PFSK-1 (cell line): Measurements from ENCODE around the gene GMFB.

Experiments
- FOXP2 ChIP-seq: optimal IDR thresholded peaks from 2 replicates; pipeline ENCODE3; 2011; ENCODE audit warnings: borderline replicate concordance, control low read depth, inconsistent platforms; ENCODE audit not compliant: insufficient read depth; ENCODE audit errors: extremely low read length, extremely low read depth
- POLR2AphosphoS5 ChIP-seq: IDR thresholded peaks from 2 replicates; pipeline ENCODE4 v1.6.1; 2012; ENCODE audit warnings: low read depth, mild to moderate bottlenecking, control low read depth, low read length, moderate library complexity
- REST ChIP-seq, 2 experiments: IDR thresholded peaks; 2 replicates each; pipeline versions ENCODE4 v1.6.1 to v1.8.0; 2011 to 2012; ENCODE audit warnings: low read depth in 2 of 2, low read length in 2 of 2, control low read depth in 1 of 2, inconsistent platforms in 1 of 2, mild to moderate bottlenecking in 1 of 2, moderate library complexity in 1 of 2; ENCODE audit not compliant: insufficient read depth in 1 of 2
- SIN3A ChIP-seq: IDR thresholded peaks from 2 replicates; pipeline ENCODE4 v1.6.1; 2012; ENCODE audit warnings: mild to moderate bottlenecking, low read length, moderate library complexity, borderline replicate concordance; ENCODE audit not compliant: insufficient read depth
- TAF1 ChIP-seq: IDR thresholded peaks from 2 replicates; pipeline ENCODE4 v1.6.1; 2012; ENCODE audit warnings: low read length, control low read depth, borderline replicate concordance; ENCODE audit not compliant: insufficient read depth

GMFB gene

DNA sequence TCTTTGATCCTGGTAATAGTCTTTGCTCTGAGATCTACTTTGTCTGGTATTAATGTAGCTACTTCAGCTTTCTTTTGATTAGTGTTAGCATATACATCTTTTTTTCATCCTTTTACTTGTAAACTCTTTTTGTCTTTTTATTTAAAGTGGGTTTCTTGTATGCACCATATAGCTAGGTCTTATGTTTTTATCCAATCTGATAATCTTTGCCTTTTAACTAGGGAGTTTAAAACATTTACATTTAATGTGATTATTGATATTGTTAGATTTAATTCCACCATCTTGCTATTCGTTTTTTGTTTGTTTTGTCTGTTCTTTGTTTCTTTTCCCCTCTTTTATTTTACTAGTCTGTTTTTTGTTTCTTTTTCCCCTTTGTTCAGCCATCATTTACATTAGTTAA is 26.9 kb upstream of the GMFB start:
- TF ChIP-seq TAF1 (no peak), FOXP2 (no peak), SIN3A (no peak), REST (IDR thresholded peaks at IDR 0.05; ENCODE audit: insufficient read depth in 1 of 2, low read depth in 2 of 2, low read length in 2 of 2) (no peak), POLR2AphosphoS5 (no peak)

DNA sequence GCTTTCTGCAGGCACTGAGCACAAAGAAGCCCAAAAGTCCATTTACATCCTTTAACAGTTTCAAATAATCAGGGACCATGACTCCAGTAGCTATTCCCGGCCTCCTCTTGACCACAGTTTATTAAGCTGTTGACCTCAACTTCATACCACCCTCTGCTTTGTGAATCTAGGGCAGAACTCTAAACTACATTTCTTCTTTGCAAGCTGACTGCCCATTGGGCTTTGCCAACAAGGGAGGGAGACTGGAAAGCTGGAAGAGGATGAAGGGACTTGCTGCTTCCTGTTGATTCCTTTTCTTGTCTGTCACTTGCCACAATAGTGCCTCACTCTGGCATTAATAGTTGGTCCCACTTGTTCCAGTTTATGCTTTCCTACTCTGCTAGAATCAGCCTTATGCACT is 23.6 kb upstream of the GMFB start:
- TF ChIP-seq POLR2AphosphoS5 (no peak), TAF1 (no peak), FOXP2 (no peak), REST (IDR thresholded peaks at IDR 0.05; ENCODE audit: insufficient read depth in 1 of 2, low read depth in 2 of 2, low read length in 2 of 2) (no peak), SIN3A (no peak)

DNA sequence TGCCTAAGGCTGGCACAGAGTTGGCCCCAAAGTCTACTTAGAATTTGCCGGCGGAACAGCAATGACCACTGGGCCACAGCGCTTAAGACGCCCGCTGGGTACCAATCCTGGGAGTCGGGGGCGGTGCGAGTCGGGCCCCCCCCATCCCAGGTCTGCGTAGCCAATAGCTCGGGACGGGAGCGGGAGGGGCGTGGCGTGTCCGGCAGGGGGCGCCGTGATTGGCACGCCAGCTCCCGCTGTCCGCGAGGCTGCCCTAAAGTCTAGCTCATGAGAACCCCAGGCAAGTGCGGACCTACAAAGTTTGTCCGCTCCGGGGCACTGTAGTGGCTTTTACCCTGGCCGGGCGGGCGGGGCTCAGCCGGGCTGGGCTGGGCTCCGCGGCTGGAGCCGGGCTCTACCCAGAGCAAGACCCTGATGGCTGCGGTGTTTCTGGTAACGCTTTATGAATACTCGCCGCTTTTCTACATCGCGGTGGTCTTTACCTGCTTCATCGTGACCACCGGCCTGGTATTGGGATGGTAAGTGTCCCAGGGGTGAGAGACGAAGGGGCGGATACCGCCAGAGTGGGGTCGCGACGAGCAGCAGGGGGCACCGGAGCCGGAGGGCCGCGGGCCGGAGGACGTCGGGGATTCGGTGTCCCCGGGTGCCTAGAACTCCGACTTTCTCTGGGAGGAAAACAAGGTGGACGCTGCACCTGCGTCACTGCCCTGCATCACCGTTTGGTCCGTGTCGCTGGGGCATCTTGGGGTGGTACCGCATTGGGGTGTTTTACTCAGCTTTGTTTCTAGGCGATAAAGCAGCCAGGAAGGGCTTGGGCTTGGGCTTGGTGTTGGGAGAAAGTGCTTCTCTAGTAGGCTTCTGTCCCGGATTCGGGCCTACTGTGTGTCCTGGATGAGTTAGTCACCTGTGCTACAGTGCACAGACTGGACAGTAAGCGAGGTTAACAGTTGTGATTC is 21.0 kb upstream of the GMFB start, which contains the start of gene CGRRF1:
CGRRF1 (plus strand) TSS at position 361 of the 956 bp plus-strand sequence; CDS start at position 415, 54 bp downstream.
- TF ChIP-seq FOXP2 (no peak), REST (IDR thresholded peaks at IDR 0.05; ENCODE audit: insufficient read depth in 1 of 2, low read depth in 2 of 2, low read length in 2 of 2) (0 out of 4 replicates have a peak, but pooled peaks of 1 of the 2 experiments have one; percentile 13), POLR2AphosphoS5 (peak; percentile 55; the same call in 1 of the 2 replicates), TAF1 (peak; percentile 48; the same call in 1 of the 2 replicates), SIN3A (no peak)

GRCh38 chr14:54503486-54503885 is 14.7 kb upstream of the GMFB start:
- no peak for TF ChIP-seq FOXP2
- no peak for TF ChIP-seq SIN3A
- TF ChIP-seq TAF1, result no peak
- TF ChIP-seq POLR2AphosphoS5, result no peak
- no peak for TF ChIP-seq REST (IDR thresholded peaks at IDR 0.05; ENCODE audit: insufficient read depth in 1 of 2, low read depth in 2 of 2, low read length in 2 of 2)
